HG03342 (cell line): ENCODE data around the gene UAP1.
"Not testable (repeated sequence)": the region's sequence is repeated elsewhere in the genome, so short reads cannot be mapped to it uniquely, and the experiment has no call there.

Experiments
- ATAC-seq: cut with Tn5 transposase; IDR thresholded peaks from one replicate; pipeline ENCODE4 v1.9.1; 2021; ENCODE audit warnings: mild to moderate bottlenecking, moderate library complexity; ENCODE audit not compliant: unreplicated experiment

UAP1 gene

DNA sequence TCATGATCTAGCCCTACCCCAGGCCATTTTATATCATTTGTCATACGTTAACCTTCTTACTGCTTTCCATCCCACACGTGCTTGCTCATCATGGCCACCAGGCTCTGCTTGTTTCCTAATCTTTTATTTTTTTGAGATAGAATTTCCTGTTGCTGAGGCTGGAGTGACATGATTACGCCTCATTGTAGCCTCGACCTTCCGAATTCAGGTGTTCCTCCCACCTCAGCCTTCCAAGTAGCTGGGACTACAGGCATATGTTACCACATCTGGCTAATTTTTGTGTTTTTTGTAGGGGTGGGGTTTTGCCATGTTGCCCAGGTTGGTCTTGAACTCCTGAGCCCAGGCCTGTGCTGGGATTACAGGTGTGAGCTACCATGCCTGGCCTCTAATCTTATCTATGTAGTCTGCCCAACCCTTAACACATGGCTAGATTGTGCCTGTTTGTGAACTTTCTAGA lies 3.3 kb downstream of the UAP1 start:
- ATAC-seq, result no peak

DNA sequence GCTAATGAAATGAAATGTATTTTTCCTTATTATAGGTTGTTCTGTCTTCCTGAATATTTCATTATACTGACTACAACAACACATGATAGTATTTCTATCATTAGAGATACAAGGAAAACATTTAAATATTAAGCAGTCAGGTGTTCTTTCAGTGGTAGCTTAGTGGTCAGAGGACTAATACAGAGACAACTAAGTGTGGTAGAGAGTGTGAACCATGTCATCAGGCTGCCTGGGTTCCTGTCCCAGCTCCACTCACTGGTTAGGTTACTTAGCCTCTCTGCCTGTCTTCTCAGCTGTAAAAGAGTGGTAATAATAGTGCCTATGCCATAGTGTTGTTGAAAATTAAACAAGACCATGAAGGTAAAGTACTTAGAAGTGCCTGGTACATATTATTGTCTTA lies 3.9 kb downstream of the UAP1 start:
- no peak for ATAC-seq

GRCh38 chr1:162566870-162567269 lies 5.3 kb downstream of the UAP1 start:
- ATAC-seq, result no peak

DNA sequence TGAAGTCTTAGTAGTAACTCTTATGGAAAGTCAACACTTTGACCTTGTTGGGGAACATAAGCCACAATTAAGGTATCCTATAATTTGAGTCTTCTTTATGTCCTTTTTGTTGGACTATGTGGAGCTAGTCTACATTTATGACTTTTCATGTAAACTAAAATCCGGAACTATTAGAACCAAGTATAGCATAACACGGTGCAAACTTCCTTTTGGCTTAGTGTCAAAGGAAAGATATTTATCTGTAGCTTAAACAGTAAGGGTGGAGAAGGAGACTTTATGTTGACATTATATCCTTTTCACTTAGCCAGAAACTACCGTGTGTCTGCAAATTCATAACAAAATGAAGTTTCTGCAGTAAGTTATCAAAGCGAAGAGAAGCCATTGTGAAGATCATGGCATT lies 7.3 kb downstream of the UAP1 start:
- no peak for ATAC-seq

DNA sequence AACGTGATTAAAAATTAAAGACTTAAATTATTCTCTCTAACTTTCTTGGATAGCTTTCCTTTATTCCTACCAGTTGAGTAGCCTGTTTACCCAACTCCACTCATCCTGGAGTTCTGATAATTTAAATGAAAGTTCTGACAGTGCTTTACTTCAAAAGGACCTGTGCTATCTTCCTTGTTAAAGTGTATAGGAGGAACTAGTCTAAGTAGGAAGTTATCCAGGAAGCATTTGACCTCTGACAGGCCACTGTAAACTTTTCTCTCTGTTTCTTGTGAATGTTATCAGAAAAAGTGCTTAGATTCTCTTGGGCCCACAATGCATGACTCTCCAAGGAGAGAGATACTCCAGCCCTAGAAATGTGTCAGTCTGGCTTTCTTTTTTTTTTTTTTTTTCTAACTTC lies 9.2 kb downstream of the UAP1 start:
- no peak for ATAC-seq

DNA sequence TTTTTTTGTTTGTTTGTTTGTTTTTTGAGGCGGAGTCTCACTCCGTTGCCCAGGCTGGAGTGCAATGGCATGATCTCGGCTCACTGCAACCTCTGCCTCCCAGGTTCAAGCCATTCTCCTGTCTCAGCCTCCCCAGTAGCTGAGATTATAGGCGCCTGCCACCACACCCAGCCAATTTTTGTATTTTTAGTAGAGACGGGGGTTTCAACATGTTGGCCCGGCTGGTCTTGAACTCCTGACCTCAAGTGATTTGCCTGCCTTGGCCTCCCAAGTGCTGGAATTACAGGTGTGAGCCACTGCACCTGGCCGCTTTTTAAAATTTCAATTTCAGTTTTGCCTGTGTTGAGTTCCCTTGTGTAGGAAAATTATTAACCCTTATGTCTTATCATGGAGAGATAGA lies 9.6 kb downstream of the UAP1 start:
- ATAC-seq, result not testable (repeated sequence)

GRCh38 chr1:162571696-162572095 lies 10.2 kb downstream of the UAP1 start:
- ATAC-seq, result no peak

- ATAC-seq, result no peak
Measured at GRCh38 chr1:162573136-162573535, 11.6 kb downstream of the UAP1 start.

- no peak for ATAC-seq
Measured at GRCh38 chr1:162578071-162578700, 16.7 kb downstream of the UAP1 start.

DNA sequence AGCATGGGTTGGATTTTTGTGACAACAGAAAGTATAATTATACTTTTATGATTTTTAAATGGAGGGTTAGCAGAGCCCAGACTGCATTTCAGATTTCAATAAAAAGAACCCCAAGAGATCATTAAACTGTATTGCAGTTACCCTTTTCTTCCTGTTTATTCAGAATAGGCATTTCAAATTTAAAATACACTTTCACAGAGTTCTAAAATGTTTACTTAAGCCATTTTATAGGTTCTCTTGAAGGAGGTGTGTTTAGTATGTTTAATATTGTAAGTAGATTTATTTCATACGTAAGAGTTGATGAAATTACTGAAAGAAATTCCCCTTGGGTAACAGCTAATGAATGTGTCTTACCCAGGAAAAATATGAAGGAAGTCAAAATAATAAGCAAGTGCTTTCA lies 17.4 kb downstream of the UAP1 start:
- no peak for ATAC-seq

- ATAC-seq, result no peak
Measured at GRCh38 chr1:162580308-162580707, 18.8 kb downstream of the UAP1 start.

- ATAC-seq, result not testable (repeated sequence)
Measured at GRCh38 chr1:162582901-162583300, 21.4 kb downstream of the UAP1 start.

DNA sequence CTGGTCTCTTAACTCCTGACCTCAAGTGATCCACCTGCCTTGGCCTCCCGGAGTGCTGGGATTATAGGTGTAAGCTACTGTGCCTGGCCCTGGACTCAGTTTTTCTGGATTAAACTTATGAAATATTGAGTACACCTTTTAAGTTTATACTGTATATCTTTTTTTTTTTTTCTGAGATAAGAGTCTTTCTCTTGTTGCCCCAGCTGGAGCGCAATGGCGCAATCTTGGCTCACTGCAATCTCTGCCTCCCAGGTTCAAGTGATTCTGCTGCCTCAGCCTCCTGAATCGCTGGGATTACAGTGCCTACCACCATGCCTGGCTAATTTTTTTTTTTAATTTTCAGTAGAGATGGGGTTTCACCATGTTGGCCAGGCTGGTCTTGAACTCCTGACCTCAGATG lies 23.6 kb downstream of the UAP1 start:
- ATAC-seq, result not testable (repeated sequence)

GRCh38 chr1:162587347-162587746 lies 25.8 kb downstream of the UAP1 start:
- no peak for ATAC-seq

GRCh38 chr1:162587761-162588260 lies 26.3 kb downstream of the UAP1 start:
- ATAC-seq, result no peak

DNA sequence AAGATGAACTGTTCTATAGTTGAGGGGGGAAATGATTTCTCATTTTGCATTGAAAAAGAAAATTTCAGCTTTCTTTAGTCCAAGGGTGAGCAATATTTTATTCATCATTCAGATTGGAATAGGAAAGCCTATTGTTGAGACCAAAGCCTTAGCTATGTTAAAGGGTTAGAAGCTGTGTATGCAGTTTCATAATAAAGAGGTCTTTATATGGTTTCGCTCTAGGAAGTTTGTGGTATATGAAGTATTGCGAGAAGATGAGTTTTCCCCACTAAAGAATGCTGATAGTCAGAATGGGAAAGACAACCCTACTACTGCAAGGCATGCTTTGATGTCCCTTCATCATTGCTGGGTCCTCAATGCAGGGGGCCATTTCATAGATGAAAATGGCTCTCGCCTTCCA lies 28.6 kb downstream of the UAP1 start:
- ATAC-seq, result no peak

DNA sequence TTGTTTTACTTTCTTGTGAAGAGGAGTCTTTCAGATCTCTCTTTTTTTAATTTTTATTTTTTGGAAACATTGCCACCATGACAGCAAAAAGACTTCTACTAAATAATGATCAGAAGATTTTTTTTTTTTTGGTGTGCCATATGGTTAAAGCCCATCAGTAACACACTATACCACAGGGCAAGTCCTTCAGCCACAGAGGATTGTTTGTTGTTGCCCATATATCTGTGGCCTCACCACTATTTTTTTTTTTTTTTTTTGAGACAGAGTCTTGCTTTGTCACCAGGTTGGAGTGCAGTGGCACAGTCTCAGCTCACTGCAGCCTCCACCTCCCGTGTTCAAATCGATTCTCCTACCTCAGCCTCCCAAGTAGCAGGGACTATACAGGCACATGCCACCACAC lies 29.2 kb downstream of the UAP1 start:
- ATAC-seq, result no peak

DNA sequence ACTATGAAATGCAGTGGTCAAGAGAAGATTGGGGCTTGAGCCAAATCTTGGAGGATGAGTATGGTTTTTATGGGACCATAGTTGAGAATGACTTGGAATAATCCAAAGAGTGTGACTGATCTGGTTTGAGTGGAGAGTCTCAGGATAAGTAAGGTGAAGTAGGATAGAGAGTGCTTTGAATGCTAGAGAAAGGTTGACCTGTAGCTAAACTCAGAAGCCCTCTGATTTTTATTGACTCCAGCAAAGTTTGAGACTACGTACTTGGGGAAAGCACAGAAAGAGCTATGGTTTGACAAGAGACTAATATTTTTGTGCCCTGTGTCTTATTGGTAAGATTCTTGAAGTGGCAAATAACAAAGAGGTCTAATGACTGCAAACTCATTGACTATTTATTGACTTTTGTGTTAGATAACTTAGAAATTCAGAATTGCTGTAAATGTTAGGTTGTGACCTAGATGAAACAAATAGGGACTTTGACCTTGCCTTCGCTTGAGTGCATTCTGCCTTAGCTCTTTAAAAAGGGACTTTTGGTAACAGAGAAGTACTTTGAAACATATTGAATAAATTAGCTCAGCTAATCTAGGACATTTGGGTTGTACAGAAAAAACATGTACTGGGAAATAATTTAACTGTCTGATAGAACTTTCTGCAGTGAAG lies 35.1 kb downstream of the UAP1 start:
- ATAC-seq, result no peak

DNA sequence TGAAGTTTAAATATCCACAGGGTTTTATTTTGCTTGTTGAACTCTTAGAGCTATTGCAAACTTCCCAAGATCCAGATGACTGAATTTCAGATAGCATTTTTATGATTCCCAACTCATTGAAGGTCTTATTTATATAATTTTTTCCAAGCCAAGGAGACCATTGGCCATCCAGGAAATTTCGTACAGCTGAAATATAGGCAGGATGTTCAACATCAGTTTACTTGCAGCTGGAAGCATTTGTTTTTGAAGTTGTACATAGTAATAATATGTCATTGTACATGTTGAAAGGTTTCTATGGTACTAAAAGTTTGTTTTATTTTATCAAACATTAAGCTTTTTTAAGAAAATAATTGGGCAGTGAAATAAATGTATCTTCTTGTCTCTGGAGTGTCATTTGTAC lies 37.9 kb downstream of the UAP1 start:
- no peak for ATAC-seq

DNA sequence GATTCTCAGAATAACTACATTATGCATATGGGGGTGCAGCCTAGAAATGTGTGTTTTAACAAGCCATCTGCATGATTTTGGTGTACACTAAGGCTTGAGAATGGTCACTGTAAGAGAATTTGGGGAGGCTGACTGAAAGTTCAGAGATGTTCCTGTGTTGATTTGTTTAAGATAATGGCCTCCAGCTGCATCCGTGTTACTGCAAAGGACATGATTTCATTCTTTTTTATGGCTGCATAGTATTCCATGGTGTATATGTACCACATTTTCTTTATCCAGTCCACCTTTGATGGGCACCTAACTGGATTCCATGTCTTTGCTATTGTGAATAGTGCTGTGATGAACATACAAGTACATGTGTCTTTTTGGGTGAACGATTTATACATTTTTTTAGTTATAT lies 41.6 kb downstream of the UAP1 start:
- ATAC-seq, result not testable (repeated sequence)

DNA sequence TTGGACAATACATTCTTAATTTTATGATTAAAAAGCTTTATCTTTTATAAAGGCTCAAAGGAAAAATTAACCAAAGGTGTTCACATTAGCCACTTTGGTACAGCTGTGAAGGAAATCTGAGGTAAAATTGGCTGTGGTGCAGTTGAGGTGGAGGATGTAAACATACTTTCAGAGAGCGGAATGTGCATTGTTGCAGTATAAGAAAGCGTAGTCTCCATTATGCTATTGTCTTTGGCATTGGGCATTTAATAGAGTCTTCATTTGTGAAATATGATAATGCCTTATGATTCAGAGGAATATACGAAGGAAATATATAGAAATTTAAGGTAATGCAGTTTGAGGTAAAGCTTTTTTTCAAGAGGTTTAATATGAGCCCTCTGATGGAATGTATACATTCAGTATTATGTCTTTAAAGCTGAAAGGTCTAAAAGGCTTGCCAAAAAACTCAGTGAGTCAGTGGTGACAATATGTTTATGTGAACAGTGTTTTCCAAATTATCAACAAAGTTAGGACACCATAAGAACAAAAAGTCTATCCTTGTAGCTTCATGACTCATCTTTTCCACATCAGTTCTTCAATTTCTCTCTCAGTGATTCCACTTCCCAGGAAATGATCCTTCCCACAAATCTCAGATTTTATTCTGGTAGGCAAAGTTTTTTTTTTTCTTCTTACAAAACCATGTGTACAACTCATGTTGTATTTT lies 43.9 kb downstream of the UAP1 start:
- no peak for ATAC-seq

- ATAC-seq, result no peak
Measured at GRCh38 chr1:162609306-162609705, 47.8 kb downstream of the UAP1 start.
